Activated effector memory CD4-positive, alpha-beta T cell treated with Interleukin-2 at 50 U/mL for 16 hours (primary cell): ENCODE measurements around the gene LAMC3.
"Not testable (repeated sequence)": the region's sequence is repeated elsewhere in the genome, so short reads cannot be mapped to it uniquely, and the experiment has no call there.

Source experiments
- DNase-seq: peaks from one replicate; pipeline ENCODE4 v3.0.0-alpha.2; 2020

The LAMC3 gene

DNA sequence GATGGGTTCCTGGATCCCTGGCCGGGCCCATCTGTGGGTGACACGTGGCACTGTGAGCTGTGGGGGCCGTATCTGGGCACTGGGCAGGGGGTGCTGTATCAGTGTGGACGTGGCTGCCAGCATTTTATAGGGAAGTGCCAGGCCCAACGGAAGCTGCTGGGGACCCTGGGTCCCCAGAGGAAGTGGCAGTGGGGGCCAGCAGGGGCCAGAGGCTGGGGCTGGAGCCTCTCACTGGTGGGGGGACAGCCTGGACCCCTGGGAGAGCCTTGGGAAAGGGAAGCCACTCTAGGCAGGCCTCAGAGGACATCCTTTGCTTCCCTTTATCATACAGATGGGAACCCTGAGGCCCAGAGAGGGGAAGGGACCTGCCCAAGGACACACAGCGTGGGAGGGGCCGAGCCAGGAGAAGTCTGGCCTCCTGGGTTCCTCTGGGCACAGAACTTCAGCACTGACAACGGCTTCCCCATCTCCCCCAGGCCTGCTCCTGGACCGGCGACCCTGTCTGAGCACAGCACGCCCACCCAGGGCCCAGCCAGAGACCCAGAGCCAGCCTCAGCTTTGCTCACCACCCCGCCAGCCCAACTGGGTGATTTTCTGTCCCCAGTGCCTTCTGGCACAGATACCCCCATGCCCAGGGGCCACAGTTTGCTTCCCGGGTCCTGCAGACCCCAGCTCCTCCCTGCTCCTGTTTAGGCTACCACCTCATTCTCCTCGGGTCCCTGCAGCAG is 15.5 kb upstream of the LAMC3 start:
- no peak for DNase-seq

DNA sequence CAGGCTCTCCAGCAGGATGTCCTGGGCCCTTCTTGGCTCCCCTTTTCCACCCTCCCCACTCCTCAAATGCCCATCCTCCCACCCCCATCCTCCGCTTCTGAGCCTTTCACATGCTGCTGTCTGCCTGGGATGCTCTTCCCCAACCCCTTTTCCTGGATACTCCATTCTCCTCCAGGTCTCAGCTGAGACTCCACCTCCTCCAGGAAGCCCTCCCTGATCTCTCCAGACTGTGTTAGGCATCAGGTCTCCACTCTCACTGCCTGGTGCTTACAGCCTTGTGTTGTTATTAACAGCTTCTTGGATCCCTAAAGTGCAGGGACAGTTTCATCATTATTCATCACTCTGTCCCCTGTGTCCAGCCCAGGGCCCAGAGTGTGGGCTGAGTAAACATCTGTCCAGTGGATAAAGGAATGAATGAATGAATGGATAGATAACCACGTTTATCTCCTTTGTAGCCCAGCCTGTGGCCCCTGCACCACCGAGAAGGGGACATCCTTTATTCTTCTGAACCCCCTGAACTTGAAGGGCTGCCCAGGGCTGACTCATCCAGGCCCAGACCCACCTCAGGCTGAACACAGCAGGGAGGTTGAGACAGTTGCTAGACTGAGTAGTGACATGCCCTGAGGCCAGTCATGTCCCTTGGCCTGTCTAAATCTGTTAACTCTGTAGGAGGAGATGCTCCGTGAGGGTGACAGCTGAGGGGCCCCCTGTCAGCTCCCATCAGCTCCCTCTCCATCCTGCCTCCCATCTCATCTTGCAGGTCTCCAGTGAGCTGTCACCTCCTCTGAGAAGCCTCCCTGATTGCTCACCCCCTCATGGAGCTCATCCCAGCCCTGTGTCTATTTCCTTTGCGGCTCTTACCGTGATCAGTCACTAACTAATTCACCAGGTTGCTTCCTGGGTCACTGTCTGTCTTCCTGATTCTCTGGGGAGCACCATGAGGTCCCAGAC is 14.6 kb upstream of the LAMC3 start:
- no peak for DNase-seq

DNA sequence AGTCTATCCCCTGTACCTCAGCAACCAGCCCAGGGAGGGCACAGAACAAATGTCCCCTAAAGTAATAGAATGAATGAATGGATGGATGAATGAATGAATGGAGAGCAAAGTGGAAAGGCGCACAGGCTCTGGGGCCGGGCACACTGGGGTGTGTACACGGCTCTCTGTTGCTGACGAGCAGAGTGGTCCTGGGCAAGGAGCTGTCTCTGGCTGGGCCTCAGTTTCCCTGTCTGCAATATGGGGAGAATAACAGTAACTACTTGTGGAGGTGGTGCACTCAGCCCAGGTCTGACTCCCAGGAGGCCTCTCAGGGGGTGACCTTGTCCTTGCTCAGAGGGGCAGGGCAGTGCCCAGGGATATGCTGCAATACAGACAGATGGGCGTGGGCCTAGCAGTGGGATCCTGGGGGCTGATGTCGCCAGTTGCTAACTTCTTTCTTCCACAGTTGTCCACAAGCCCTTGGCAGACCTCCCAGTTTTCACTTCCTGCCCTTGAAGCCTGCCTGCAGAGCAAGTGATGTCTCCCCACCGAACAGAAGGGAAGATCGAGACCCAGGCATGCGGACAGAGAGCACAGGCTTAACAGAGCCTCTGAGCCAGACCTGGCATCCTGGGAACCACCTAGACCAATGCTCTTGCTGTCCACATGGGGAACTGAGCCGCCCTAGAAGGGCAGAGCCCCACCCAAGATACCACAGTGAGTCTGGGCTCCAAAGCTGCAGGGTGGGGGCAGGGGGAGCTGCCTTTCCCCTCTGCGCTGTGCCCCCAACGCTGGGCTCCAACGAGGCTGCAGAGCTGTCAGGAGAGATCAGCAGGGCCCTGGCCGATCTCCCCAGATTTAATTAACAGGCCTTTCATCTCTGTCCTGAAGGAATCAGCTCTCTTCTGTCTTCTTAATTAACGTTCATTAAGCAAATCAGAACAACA is 13.6 kb upstream of the LAMC3 start:
- no peak for DNase-seq

DNA sequence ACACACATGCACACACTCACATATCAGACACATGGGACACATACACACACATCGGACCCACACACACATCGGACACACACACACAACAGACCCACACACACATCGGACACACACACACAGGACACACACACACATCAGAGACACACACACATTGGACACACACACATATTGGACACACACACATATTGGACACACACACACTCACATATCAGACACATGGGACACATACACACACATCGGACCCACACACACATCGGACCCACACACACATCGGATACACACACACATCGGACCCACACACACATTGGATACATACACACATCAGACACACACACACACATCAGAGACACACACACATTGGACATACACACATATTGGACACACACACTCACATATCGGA is 12.8 kb upstream of the LAMC3 start:
- DNase-seq = no peak

DNA sequence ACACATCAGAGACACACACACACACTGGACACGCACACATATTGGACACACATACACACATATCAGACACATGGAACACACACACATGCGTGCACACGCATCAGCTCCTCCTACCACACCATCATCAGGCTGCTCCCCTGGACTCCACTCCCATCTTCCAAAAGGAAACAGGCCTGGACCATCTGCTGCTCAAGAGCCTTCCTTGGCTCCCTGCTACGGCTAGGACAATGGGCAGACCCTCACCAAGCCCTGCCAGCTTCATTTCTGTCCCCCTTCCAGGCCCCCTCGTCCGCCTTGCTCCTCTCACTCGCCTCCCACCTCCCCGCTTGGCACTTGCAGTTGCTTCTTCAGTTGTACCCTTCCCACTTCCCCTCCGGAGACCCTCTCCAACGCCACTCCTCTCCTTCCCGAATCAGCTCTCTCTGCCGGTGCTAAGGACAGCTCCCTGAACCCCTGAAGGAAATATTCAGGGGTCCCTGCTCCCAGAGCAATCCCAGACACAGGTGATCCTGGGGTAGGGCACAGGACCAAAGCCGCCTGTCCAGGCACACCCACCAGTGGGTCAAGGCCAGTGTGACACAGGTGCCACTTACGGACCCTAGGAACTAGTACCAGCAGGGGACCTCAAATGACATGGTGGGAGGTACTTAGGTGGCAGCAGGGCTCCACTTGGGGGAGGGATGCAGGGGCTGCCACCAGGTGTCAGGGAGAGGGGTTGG is 12.1 kb upstream of the LAMC3 start:
- no peak for DNase-seq

DNA sequence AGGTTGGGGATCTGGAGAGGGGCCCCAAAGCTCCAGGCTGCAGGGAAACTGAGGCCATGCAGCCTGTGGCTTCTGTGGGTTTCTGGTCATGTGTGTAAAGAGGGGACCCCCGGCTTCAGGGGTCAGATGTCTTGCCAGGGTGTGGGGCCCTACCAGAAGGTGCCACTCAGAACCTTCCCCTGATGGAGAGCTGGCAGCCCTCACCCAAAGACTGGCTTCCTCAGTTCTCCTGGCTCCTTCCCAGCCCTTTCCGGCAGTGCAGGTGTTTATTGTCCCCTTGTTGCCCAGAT is 11.6 kb upstream of the LAMC3 start:
- no peak for DNase-seq

DNA sequence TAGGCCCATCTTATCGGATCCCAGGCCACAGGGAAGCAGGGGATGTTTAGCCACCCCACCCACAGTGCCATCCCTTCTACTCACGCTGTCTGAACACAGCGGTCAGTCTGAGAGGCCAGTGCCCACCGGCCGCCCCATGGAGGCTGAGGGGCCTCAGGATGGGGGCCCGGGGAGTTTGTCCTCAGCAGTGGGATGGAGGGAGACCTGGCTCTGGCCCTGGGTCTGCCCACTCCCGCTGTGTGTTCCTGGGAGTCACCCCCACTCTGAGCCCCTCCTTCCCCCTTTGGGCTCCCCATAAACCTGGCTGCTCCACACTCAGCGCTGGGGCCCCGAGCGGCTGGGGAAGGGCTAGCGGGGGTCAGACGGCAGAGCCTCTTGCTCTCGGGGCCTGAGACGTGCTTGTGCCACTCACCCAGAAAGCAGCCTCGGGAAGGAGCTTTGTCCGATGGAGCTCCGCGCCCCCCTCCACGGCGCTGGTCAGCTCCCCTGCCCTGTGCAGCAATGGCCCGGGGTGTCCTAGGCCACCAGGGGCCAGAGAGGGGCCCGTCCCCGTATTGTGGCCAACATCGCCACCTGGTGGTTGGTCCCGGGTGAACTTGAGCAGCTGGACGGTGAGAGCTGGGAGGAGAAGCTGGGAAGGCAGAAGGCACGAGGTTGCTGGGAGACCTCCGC is 10.9 kb upstream of the LAMC3 start:
- DNase-seq = no peak

DNA sequence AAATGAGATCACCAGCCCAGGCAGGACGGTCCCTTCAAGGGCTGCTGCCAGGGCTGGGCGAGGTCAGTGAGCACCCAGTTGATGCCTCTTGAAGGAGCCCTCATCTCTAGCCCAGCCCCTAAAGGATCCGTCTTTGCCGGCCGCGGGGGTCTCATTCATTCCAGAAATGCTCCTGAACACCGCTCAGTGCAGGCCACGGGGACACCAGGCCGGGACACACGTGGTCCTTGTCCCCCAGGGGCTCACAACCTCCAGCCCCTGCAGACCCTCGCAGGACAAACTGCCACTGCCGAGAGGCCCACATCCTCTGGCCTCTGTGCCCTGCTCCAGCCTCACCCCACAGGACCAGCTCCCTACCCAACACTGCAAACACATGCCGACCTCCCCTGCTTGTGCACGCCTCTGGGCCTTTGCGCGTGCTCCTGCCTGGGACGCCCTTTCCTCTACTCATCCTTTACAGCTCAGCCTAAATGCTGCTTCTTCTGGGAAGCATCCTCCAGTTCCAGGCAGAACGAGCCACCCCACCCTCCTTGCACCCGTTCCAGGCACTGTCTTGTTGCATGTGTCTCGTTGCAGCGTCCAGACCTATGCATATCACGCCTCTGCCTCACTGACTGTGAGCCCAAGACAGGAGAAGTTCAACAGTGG is 10.3 kb upstream of the LAMC3 start:
- DNase-seq = no peak

DNA sequence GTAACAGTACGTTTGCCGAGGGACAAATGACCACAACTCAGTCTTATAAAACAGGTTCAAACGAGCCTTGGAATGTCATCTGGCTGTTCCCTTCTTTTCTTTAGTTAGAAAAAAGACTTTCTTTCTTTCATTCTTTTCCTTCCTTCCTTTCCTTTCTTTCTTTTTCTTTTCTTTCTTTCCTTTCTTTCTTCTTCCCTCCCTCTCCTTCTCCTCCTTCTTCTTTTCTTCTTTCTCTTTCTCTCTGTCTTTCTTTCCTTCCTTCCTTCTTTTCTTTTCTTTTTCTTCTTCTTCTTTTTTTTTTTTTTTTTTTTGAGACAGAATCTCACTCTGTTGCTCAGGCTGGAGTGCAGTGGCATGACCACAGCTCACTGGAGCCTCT is 9.7 kb upstream of the LAMC3 start:
- no peak for DNase-seq

DNA sequence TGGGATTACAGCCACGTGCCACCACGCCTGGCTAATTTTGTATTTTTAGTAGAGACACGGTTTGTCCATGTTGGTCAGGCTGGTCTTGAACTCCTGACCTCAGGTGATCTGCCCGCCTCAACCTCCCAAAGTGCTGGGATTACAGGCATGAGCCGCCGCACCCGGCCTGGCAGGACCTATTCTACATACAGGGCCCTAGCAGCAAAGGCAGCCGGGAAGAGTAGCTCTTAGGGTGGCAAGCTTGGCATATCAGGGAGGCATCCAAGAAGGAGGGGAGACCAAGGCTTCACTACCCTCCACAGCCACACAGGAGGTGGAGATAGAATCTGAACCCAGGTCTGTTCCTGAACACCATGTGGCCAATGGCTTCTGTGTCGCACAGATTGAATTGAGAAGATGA is 8.4 kb upstream of the LAMC3 start:
- DNase-seq = not testable (repeated sequence)

DNA sequence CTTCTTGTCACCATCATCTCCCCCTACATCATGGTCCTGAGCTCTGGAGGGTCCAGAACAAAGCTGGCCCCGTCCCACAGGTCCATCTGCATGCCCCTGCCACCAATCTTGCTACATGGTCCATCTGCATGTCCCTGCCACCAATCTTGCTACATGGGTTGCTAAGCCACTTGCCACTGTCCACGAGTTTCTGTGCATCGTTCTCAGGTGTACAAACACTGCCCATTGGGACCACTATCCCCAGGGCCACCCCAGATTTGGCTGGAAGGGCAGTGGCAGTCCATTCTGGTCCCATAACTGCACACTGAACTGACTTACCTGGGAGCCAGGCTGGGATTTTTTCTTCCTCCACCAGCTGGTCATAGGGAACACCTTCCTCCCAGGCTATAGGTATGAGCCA is 8.0 kb upstream of the LAMC3 start:
- DNase-seq = no peak

DNA sequence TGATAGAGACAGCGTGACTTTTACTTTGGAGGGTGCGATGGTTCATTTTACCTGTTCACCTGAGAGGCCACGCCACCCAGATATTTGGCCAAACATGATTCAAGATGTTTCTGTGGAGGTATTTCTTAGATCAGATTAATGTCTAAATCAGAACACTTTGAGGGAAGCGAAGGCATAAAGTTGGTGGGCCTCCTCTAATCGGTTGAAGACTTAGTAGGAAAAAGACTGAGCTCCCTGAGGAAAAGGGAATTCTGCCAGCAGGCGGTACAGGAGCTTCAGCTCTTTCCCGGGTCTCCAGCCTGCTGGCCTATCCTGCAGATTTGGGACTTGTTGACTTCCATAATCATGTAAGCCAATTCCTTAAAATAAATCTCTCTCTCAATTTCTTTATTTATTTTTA is 7.0 kb upstream of the LAMC3 start:
- no peak for DNase-seq

DNA sequence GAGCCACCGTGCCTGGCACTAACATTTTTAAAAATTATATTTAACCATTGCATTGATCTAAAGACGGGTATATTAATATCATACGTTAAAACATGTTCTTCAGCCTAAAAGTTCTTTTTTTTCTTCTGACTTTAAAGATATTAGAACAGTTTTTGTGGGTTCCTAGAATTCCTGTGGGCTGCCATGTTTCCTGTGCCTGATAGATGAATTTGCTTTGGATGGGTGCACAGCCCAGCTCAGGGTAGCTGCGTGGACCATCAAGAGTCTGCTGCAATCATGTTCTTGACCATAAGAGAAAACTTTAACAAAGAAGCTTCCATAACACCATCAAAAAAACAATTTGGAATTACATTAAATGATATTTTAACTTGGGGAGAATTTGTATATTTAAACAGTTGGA is 2.4 kb upstream of the LAMC3 start:
- no peak for DNase-seq

DNA sequence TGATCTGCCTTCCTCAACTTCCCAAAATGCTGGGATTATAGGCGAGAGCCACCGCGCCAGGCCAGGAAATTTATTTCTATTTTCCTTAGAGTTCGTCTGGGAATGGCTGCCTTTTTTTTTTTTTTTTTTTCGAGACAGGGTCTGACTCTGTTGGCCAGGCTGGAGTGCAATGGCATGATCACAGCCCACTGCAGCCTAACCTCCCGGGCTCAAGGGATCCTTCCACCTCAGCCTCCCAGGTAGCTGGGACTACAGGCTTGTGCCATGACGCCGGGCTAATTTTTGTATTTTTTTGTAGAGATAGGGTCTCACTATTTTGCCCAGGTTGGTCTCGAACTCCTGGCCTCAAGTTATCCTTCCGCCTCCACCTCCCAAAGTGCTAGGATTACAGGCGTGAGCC is 888 bp upstream of the LAMC3 start:
- DNase-seq = no peak

DNA sequence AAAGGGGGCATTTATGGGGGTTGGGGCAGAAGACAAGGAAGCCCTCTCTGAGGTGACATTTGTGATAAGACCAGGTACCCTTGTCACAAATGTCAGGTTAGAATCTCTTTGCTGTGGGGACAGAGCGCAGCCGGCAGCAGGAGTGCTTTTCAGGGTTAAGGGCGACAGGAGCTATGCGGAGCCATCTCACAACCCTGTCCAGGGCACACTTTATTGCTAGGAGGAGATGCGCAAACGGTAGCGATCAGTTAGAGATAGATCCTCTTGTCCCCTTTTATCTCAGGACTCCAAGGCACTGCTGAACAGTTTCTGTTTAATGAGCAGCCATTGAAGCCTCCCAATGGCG is 438 bp upstream of the LAMC3 start:
- no peak for DNase-seq

DNA sequence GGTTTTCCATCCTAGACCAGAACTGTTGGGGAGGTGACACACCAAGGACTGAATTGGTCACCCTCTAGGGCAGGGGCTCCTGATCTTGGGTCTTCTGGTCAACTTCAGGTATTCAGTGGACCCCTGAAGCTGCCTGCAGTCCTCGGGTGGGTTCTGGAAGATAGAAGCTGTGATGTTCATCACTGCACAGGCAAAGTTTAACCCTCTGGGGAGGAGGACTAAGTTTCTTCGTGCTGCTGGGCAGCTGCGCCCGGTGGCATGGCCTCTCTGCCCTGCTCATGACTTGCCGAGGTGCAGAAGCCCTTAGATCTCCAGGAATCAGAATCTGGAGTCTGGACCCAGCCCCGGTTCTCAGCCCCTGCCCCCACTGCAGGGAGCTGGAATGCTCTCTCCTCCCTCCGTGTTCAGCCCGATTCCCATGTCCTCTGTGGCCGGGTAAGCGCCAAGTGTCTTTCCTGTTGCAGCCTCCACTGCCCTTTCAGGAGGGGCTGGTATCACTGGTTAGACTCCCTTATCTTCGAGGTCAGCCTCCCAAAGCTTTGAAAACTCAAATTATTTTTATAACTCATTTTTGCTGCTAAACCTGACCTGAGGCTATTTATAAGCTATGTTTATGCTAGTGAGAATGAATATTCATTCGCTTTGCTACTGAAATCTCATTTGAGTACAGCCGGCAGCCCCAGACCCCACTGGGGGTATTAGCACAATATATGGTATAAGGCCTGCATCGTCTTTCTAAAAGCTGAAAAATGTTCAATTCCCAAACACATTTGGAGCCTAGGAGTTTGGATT is 1.7 kb downstream of the LAMC3 start:
- DNase-seq = no peak

DNA sequence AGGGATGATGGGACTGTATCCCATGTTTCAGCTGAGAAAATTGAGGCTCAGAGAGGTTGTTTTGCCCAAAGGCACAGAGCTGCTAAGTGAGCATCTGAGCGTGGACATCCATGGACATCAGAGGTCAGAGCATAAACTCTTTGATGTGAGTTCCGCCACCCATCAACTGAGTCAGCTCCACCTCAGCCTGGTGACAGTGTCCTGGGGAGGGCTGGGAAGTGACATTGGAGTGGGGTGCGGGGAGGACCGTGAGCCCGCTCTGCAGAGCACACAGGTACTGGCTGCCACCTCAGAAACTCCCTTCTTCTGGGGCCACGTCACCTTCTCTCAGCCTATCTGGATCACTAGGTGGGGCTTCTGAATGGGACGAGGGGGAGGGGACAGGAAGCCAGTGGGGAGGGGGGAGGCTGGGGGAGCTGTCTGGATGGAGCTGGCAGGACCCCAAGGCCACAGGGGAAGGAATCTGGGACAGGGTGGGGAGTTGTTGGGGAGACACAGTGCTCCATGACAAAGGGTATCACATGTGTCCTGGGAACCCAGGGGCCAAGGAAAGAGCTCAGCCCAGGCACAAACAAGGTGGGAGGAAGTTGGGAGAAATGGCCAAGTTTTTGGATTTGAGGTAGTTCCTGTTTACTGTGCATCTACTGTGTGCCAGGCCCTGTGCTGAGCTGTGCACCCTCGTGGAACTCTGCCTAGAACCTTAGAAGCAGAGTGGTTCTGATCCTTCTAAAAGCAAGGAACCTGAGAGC is 2.5 kb downstream of the LAMC3 start:
- no peak for DNase-seq

DNA sequence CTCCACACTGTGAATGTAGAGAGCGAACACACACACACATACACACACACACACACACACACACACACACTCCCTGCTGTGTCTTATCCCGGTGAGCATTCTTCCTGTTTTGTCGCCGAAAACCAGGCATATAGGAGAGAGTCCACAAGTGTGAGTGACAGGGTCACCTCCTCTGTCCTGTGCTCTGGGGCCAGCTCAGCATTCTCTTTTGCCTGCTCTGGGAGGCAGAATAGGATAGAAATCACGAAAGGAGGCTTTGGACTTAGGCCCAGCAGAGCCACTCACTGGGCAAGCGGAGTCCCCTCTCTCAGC is 3.0 kb downstream of the LAMC3 start:
- DNase-seq = no peak

DNA sequence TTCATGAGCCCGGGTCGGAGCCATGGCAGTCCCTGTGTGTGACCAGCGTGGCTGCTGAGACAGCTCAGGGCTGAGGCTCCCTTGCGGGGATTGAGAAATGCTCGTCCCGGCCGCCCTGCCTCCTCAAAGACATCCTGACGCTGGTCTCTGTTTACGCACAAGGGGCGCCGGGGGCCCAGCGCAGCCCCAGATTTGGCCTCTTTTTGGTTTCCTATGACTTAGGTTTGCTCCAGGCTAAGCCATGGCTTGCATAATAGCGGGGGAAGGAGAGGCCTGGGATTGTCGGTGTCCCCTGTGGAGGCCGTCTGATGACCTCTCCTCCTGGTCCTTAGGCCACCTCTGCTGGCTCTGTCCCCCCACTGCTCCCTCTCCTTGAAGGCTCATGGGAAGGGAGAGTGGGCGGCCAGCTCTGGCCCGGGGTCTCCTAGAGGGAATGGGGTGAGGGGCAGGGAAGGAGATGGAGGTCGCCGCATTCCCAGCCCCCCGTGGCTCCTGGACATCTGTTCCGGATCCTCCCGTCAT is 3.5 kb downstream of the LAMC3 start:
- no peak for DNase-seq
